ENCODE measurements around the gene ZCCHC8. TPM values are rescaled to one million over a fixed set of nuclear protein-coding genes. Genes with fewer than 3 reads are reported as not detected.
"Not testable (repeated sequence)": the region's sequence is repeated elsewhere in the genome, so short reads cannot be mapped to it uniquely, and the experiment has no call there.

Gene ZCCHC8
- total and polyA plus RNA-seq, 2 of the 8 experiments (the other 6 are each of a cell fraction or from before 2014, with no cell fraction given): 13.8 to 28.9 TPM

DNA sequence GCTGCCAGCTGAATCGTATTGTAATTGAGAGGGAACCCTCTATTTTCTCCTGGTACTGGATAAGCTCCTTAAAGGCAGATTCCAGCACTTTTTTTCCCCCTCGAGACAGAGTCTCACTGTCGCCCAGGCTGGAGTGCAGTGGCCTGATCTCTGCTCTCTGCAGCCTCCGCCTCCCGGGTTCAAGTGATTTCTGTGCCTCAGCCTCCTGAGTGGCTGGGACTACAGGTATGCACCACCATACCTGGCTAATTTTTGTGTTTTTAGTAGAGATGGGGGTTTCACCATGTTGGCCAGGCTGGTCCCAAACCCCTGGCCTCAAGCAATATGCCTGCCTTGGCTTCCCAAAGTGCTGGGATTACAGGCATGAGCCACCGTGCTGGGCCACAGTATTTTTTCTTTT lies 30.9 kb downstream of the ZCCHC8 start:
- H2BK12ac ChIP-seq (ENCODE audit: low read depth, low read length); H3K27me3 ChIP-seq (replicated peaks in 1 of 4; ENCODE audit: control insufficient read depth in 3 of 4, extremely low read depth in 1 of 4, insufficient read depth in 3 of 4, low read length in 3 of 4); H2AK5ac ChIP-seq (ENCODE audit: low read depth, low read length); H3K4me2 ChIP-seq (ENCODE audit: insufficient read depth in 1 of 2, low read depth in 2 of 2, low read length in 2 of 2); H3K4ac ChIP-seq (replicated peaks; ENCODE audit: insufficient read length, low read depth, low read length); H3K18ac ChIP-seq (ENCODE audit: extremely low read depth, low read length); DNase-seq (ENCODE audit: low read depth in 1 of 2, low spot score in 2 of 2); H4K8ac ChIP-seq (ENCODE audit: extremely low read depth, insufficient read depth, low read length); H2BK120ac ChIP-seq (replicated peaks; ENCODE audit: low read depth, low read length); H3K9ac ChIP-seq (replicated peaks in 1 of 4; ENCODE audit: extremely low read depth in 1 of 4, low read depth in 3 of 4, low read length in 3 of 4); H3K23me2 ChIP-seq (ENCODE audit: low read depth, low read length); H3K14ac ChIP-seq (ENCODE audit: insufficient read length); H3K56ac ChIP-seq (replicated peaks; ENCODE audit: insufficient read length, low read depth, low read length); H3K4me1 ChIP-seq (replicated peaks in 1 of 4; ENCODE audit: control insufficient read depth in 3 of 4, insufficient read depth in 4 of 4, low read length in 3 of 4); H3K79me2 ChIP-seq (ENCODE audit: control insufficient read depth in 1 of 2, insufficient read depth in 2 of 2, low read length in 2 of 2); FAIRE-seq; H2BK5ac ChIP-seq (ENCODE audit: low read depth, low read length); H3K9me3 ChIP-seq (ENCODE audit: insufficient read depth in 2 of 2, low read depth in 1 of 2, low read length in 1 of 2); H3K27ac ChIP-seq (ENCODE audit: low read depth, low read length); H2BK15ac ChIP-seq (ENCODE audit: low read length); H3K79me1 ChIP-seq (ENCODE audit: low read depth, low read length); H4K91ac ChIP-seq (replicated peaks; ENCODE audit: insufficient read length, low read length); H4K20me1 ChIP-seq (replicated peaks in 1 of 2; ENCODE audit: control insufficient read depth in 1 of 2, insufficient read depth in 2 of 2, low read length in 2 of 2); H3K4me3 ChIP-seq (ENCODE audit: extremely low read depth in 1 of 4, insufficient read depth in 2 of 4, low read depth in 3 of 4, low read length in 4 of 4); H2BK20ac ChIP-seq (ENCODE audit: low read length); H4K5ac ChIP-seq (ENCODE audit: insufficient read length, low read depth, low read length); H3K23ac ChIP-seq (ENCODE audit: insufficient read length); H2AFZ ChIP-seq (ENCODE audit: low read length): not testable (repeated sequence)
- CTCF ChIA-PET (ENCODE audit: partially characterized antibody): interaction anchor here (0.6 to 5.5 kb wide), 13 partner anchors 9 to 165 kb away, joined by 3 to 130 read pairs (median 5); no protein-coding TSS in a partner anchor
- peaks cover 8 to 25% (median 11%) of the 10 kb centered on the region in 4 experiments; a peak in 5 of 8 replicates for H3K36me3 ChIP-seq (ENCODE audit: control insufficient read depth in 2 of 4, insufficient read depth in 4 of 4, low read length in 3 of 4)
- POLR2A ChIA-PET (ENCODE audit: partially characterized antibody): interaction anchor here (0.6 to 5.9 kb wide), 5 partner anchors 11 to 313 kb away, joined by 3 to 43 read pairs (median 3); partner anchors contain the start of genes KNTC1 and RSRC2
- WGBS, 2 experiments (ENCODE audit: extremely low coverage in 1 of 2, insufficient coverage in 1 of 2, insufficient read length in 1 of 2, insufficient replicate concordance in 2 of 2, low coverage in 1 of 2, low lambda C conversion rate in 2 of 2, missing lambda C conversion rate in 1 of 2): 92% methylated on average over 6 of the region's 6 CpGs; no CpG with 5 or more reads in 1 of the 2 experiments

All from H1 (cell line).